Measurements from ENCODE around the gene TH.

TH gene

DNA sequence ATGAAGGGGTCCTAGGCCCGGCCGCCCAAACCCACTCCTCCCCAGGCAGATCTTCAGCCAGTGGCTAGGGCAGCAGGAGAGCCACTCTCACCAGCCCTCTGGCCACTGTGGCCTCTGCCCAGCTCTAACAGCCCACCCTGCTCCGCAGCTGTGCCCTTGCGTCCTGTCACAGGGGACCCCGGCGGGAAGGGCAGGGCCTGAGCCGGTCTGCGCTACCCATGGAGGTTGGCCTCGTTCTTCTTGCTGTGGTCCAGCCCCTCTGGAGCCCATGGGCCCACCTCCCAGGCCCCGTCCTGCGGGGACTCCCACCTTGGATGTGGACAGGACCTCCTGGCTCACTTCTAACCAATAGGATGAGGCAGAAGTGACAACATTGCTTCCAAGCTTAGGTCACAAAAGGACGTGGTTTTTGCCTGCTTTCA, 38.3 kb upstream of the TH start:
- Histone ChIP-seq H3K9me2 (replicated peaks; ENCODE audit: low read depth, low read length) (no peaks in the 10 kb centered on the region), H2AFZ (ENCODE audit: low read length) (no peak overlapping the region), H3K4me1 (ENCODE audit: insufficient read depth, low read length, poor library complexity, severe bottlenecking) (no peaks in the 10 kb centered on the region), H3K4me3 (ENCODE audit: low read length, poor library complexity, severe bottlenecking) (no peak overlapping the region), H3K36me3 (ENCODE audit: insufficient read depth, low read length) (no peaks in the 10 kb centered on the region), H3K9ac (ENCODE audit: low read depth, low read length, poor library complexity, severe bottlenecking) (no peak overlapping the region), H4K20me1 (ENCODE audit: insufficient read depth, low read length, poor library complexity, severe bottlenecking) (no peaks in the 10 kb centered on the region), H3K4me2 (ENCODE audit: low read depth, low read length, poor library complexity, severe bottlenecking) (no peak overlapping the region), H3F3A (ENCODE audit: low read depth) (no peaks in the 10 kb centered on the region), H3K9me3 (ENCODE audit: insufficient read depth, low read depth, low read length) (no peaks in the 10 kb centered on the region), H3K79me2 (ENCODE audit: insufficient read depth, low read length) (no peaks in the 10 kb centered on the region), H3K27me3 (ENCODE audit: insufficient read depth, low read length, poor library complexity, severe bottlenecking) (no peaks in the 10 kb centered on the region)
- TF ChIP-seq, protein P1, sequence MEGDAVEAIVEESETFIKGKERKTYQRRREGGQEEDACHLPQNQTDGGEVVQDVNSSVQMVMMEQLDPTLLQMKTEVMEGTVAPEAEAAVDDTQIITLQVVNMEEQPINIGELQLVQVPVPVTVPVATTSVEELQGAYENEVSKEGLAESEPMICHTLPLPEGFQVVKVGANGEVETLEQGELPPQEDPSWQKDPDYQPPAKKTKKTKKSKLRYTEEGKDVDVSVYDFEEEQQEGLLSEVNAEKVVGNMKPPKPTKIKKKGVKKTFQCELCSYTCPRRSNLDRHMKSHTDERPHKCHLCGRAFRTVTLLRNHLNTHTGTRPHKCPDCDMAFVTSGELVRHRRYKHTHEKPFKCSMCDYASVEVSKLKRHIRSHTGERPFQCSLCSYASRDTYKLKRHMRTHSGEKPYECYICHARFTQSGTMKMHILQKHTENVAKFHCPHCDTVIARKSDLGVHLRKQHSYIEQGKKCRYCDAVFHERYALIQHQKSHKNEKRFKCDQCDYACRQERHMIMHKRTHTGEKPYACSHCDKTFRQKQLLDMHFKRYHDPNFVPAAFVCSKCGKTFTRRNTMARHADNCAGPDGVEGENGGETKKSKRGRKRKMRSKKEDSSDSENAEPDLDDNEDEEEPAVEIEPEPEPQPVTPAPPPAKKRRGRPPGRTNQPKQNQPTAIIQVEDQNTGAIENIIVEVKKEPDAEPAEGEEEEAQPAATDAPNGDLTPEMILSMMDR (conservative IDR thresholded peaks at IDR 0.05; ENCODE audit: low read length), result no peak
- TF ChIP-seq EZH2phosphoT487 (IDR thresholded peaks at IDR 0.05; ENCODE audit: borderline replicate concordance), result no peak

DNA sequence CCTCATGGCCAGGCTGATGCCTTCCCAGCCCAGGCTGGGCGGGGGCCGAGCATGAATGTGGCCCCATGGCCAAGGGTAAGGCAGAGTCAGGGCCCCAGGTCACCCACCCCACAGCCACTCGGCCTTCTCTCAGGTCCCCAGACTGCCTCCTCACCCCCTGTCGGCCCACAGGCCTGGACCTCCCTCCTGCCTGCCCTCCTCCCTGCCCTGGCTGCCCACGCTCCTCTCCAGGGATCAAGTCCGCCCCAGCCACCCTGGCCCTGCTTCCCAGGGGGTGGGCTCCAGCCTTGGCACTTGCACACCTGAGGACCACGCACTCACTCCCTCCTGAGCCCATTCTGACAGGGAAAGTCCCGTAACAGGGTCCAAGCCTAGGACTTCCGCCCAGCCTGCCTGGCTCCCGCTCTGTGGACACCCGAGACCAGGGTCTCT, 37.8 kb upstream of the TH start:
- Histone ChIP-seq H3K27me3 (ENCODE audit: insufficient read depth, low read length, poor library complexity, severe bottlenecking) (no peaks in the 10 kb centered on the region), H3K4me1 (ENCODE audit: insufficient read depth, low read length, poor library complexity, severe bottlenecking) (no peaks in the 10 kb centered on the region), H2AFZ (ENCODE audit: low read length) (no peak overlapping the region), H3K9me2 (replicated peaks; ENCODE audit: low read depth, low read length) (no peaks in the 10 kb centered on the region), H3F3A (ENCODE audit: low read depth) (no peaks in the 10 kb centered on the region), H3K9ac (ENCODE audit: low read depth, low read length, poor library complexity, severe bottlenecking) (no peak overlapping the region), H3K36me3 (ENCODE audit: insufficient read depth, low read length) (no peaks in the 10 kb centered on the region), H3K79me2 (ENCODE audit: insufficient read depth, low read length) (no peaks in the 10 kb centered on the region), H3K4me3 (ENCODE audit: low read length, poor library complexity, severe bottlenecking) (no peak overlapping the region), H3K4me2 (ENCODE audit: low read depth, low read length, poor library complexity, severe bottlenecking) (no peak overlapping the region), H4K20me1 (ENCODE audit: insufficient read depth, low read length, poor library complexity, severe bottlenecking) (no peaks in the 10 kb centered on the region), H3K9me3 (ENCODE audit: insufficient read depth, low read depth, low read length) (no peaks in the 10 kb centered on the region)
- TF ChIP-seq, protein P1 (conservative IDR thresholded peaks at IDR 0.05; ENCODE audit: low read length), result no peak
- no peak for TF ChIP-seq EZH2phosphoT487 (IDR thresholded peaks at IDR 0.05; ENCODE audit: borderline replicate concordance)

DNA sequence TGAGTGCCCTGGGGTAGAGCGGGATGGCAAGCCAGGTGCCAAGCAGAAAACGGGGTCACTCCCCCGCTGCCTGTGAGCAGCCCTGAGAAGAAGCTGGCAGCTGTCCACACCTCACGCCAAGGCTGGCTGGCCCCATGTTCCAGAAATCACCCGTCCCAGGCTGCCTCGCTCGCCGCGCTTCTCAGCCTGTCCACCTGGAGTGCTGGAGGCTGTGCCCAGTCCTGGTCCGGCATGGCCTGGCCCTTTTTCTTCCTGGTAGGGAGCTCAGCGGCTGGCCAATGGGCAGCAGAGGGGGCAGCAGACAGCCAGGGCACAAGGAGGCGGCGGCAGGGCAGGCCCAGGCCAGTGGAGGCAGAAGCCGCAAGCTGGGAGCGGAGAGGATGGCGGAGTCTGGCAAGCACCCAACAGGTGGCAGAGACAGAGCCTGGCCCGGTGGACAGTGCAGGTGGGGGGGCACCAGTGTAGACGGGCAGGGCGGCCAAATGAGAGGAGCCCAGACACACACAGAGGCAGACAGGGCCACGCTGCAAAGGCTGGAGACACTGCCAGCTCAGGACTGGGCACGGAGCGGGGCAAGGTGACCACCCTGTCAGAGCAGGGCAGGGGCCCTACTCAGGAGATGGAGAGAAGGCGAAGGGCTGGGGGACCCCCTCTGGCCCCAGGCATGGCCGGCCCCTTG, 37.2 kb upstream of the TH start:
- H3K9ac ChIP-seq (ENCODE audit: low read depth, low read length, poor library complexity, severe bottlenecking), result no peak overlapping the region
- no peaks in the 10 kb centered on the region for H3K79me2 ChIP-seq (ENCODE audit: insufficient read depth, low read length)
- H3K36me3 ChIP-seq (ENCODE audit: insufficient read depth, low read length), result no peaks in the 10 kb centered on the region
- H3K9me2 ChIP-seq (replicated peaks; ENCODE audit: low read depth, low read length), result no peaks in the 10 kb centered on the region
- H3K4me2 ChIP-seq (ENCODE audit: low read depth, low read length, poor library complexity, severe bottlenecking), result no peak overlapping the region
- no peaks in the 10 kb centered on the region for H3K27me3 ChIP-seq (ENCODE audit: insufficient read depth, low read length, poor library complexity, severe bottlenecking)
- TF ChIP-seq, protein P1 (conservative IDR thresholded peaks at IDR 0.05; ENCODE audit: low read length), result no peak
- TF ChIP-seq EZH2phosphoT487 (IDR thresholded peaks at IDR 0.05; ENCODE audit: borderline replicate concordance), result no peak
- H3K4me1 ChIP-seq (ENCODE audit: insufficient read depth, low read length, poor library complexity, severe bottlenecking), result no peaks in the 10 kb centered on the region
- H3K4me3 ChIP-seq (ENCODE audit: low read length, poor library complexity, severe bottlenecking), result no peak overlapping the region
- H2AFZ ChIP-seq (ENCODE audit: low read length), result no peak overlapping the region
- H3F3A ChIP-seq (ENCODE audit: low read depth), result no peaks in the 10 kb centered on the region
- no peaks in the 10 kb centered on the region for H3K9me3 ChIP-seq (ENCODE audit: insufficient read depth, low read depth, low read length)
- no peaks in the 10 kb centered on the region for H4K20me1 ChIP-seq (ENCODE audit: insufficient read depth, low read length, poor library complexity, severe bottlenecking)
